ENCODE measurements around the gene LZTS3. TPM values are rescaled to one million over a fixed set of nuclear protein-coding genes. Genes with fewer than 3 reads are reported as not detected.

Gene LZTS3
- polyA plus RNA-seq, 1 of the 3 experiments (the other 2 are of a cell fraction) = 11.9 TPM

DNA sequence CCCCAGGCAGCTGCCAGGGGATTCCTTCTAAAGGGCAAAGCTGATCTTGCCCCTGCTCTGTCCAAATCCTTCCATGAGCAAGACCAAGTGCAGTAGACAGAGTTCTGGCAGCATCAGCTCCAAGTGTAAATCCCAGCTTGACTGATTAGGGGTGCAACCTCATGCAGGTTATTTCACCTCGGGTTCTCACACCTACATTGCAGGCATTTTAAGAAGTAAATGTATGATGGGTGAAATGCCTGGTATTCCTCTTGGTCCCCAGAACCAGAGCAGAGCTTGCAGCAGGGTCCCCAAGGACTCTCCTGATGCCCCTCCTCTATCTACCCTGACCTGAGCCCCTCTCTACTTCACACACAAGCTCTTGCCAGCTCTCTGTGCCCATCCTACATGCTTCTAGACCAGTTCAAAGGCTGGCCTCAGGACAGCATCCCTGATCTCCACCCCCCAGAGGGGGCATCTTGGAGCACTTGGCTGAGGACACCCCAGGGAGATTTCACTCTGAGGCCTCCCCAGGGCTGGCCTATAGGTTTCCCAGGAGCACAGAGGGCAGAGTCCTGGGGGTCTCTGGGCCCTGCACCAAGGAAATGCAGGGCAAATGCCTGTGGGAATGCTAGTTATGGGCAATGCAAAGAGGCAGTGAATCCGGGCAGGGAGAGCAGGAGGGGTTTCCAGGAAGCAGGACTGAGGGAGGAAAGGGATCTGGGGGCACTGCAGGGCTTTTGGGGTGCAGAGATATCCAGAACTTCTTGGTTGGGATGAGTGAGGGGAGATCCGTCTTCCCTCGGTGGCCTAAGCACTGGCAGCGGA lies 1.0 kb downstream of the LZTS3 start (continued):
- TF ChIP-seq, protein P1, sequence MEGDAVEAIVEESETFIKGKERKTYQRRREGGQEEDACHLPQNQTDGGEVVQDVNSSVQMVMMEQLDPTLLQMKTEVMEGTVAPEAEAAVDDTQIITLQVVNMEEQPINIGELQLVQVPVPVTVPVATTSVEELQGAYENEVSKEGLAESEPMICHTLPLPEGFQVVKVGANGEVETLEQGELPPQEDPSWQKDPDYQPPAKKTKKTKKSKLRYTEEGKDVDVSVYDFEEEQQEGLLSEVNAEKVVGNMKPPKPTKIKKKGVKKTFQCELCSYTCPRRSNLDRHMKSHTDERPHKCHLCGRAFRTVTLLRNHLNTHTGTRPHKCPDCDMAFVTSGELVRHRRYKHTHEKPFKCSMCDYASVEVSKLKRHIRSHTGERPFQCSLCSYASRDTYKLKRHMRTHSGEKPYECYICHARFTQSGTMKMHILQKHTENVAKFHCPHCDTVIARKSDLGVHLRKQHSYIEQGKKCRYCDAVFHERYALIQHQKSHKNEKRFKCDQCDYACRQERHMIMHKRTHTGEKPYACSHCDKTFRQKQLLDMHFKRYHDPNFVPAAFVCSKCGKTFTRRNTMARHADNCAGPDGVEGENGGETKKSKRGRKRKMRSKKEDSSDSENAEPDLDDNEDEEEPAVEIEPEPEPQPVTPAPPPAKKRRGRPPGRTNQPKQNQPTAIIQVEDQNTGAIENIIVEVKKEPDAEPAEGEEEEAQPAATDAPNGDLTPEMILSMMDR (IDR thresholded peaks at IDR 0.05) = no peak
- TF ChIP-seq SMC3 (IDR thresholded peaks at IDR 0.05; ENCODE audit: low read depth, low read length) = no peak

DNA sequence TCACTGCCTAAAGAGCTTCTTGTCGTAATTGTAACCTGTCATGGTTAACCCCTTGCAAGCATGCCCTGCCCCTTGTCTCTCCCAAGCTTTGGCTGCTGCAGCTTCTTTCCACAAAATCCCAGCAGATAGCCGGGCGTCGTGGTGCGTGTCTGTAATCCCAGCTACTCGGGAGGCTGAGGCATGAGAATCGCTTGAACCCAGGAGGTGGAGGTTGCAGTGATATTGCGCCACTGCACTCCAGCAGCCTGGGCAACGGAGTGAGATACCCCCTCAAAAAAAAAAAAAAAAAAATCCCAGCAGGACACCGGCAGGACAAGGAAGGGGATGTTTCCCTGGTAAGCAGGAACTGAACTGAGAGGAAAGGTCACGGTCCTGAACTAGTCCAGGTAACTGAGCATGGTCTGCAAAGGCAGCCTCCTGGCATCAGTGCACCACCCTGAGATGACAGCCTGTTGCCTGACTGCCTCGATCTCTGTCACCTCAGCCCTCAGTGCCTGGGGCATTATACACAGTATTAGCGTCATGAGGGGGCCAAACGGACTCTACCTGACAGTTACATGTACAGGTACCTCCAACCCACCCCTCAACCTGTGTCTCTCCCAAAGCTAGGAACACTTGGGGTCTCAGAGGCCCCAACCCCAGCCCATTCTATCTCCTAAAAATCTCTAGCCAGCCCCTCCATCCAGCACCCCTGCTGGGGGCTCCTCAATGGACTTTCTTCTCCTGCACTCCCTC lies 1.8 kb downstream of the LZTS3 start:
- Histone ChIP-seq H2AFZ (ENCODE audit: low read depth) (no peak overlapping the region), H3K79me2 (ENCODE audit: insufficient read depth) (no peaks in the 10 kb centered on the region), H3K9me2 (no peaks in the 10 kb centered on the region), H3K36me3 (replicated peaks in 1 of 2; ENCODE audit: control insufficient read depth in 1 of 2, insufficient read depth in 2 of 2, low read length in 1 of 2) (no peaks in the 10 kb centered on the region), H3K27ac (ENCODE audit: low read depth in 2 of 2, low read length in 1 of 2) (no peak overlapping the region), H3K4me2 (no peak overlapping the region), H3K4me3 (ENCODE audit: low read depth in 2 of 2, low read length in 1 of 2) (no peak overlapping the region), H3K9me3 (no peaks in the 10 kb centered on the region), H3K9ac (no peak overlapping the region), H3K4me1 (ENCODE audit: control insufficient read depth in 1 of 2, insufficient read depth in 2 of 2, low read depth in 1 of 2, low read length in 1 of 2) (peaks cover 0 to 15% of the 10 kb centered on the region in 2 experiments; a peak in 2 of 4 replicates), H4K20me1 (ENCODE audit: insufficient read depth) (no peaks in the 10 kb centered on the region), H3K27me3 (ENCODE audit: insufficient read depth) (no peaks in the 10 kb centered on the region), H3F3A (replicated peaks; ENCODE audit: insufficient read depth) (no peaks in the 10 kb centered on the region)
- ChIA-PET CTCF (interaction anchor here (0.8 to 1.5 kb wide), 4 partner anchors 9 to 118 kb away, joined by 3 to 6 read pairs (median 3); no protein-coding TSS in a partner anchor), POLR2A (no interaction called here)
- no peak for TF ChIP-seq SIN3A (IDR thresholded peaks at IDR 0.05; ENCODE audit: borderline replicate concordance, low read depth, low read length)
- TF ChIP-seq POLR2AphosphoS5 (IDR thresholded peaks at IDR 0.05; ENCODE audit: low read depth, low read length) = no peak
- no peak for TF ChIP-seq GABPA (IDR thresholded peaks at IDR 0.05; ENCODE audit: low read depth)
- TF ChIP-seq, protein P2, sequence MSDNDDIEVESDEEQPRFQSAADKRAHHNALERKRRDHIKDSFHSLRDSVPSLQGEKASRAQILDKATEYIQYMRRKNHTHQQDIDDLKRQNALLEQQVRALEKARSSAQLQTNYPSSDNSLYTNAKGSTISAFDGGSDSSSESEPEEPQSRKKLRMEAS (IDR thresholded peaks at IDR 0.05; ENCODE audit: low read depth) = no peak
- TF ChIP-seq MEF2A (IDR thresholded peaks at IDR 0.05; ENCODE audit: borderline replicate concordance, low read depth) = no peak
- TF ChIP-seq RXRA (IDR thresholded peaks at IDR 0.05; ENCODE audit: borderline replicate concordance, low read depth) = no peak
- TF ChIP-seq RAD21 (IDR thresholded peaks at IDR 0.05; ENCODE audit: low read length) = no peak
- no peak for TF ChIP-seq GATA2 (CRISPR knock-in tag; IDR thresholded peaks at IDR 0.05)
- no peak for TF ChIP-seq NRF1 (IDR thresholded peaks at IDR 0.05; ENCODE audit: low read depth, low read length)
- TF ChIP-seq, protein P3, sequence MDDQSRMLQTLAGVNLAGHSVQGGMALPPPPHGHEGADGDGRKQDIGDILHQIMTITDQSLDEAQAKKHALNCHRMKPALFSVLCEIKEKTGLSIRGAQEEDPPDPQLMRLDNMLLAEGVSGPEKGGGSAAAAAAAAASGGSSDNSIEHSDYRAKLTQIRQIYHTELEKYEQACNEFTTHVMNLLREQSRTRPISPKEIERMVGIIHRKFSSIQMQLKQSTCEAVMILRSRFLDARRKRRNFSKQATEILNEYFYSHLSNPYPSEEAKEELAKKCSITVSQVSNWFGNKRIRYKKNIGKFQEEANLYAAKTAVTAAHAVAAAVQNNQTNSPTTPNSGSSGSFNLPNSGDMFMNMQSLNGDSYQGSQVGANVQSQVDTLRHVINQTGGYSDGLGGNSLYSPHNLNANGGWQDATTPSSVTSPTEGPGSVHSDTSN (IDR thresholded peaks at IDR 0.05) = no peak
- TF ChIP-seq SMC3 (IDR thresholded peaks at IDR 0.05; ENCODE audit: low read depth, low read length) = no peak
- TF ChIP-seq, protein P1 (IDR thresholded peaks at IDR 0.05) = no peak
- no peak for TF ChIP-seq FOSL2 (IDR thresholded peaks at IDR 0.05; ENCODE audit: borderline replicate concordance, low read depth)
- no peak for TF ChIP-seq TEAD4 (IDR thresholded peaks at IDR 0.05; ENCODE audit: borderline replicate concordance, insufficient read depth)
- TF ChIP-seq RFX5 (IDR thresholded peaks at IDR 0.05; ENCODE audit: low read length) = no peak
- DNase-seq = peak; percentile 10
- WGBS (ENCODE audit: low lambda C conversion rate) = 83% methylated on average over 13 of the region's 14 CpGs

Data from SK-N-SH (cell line).